ENCODE data around the gene SRGAP3.

The SRGAP3 gene

DNA sequence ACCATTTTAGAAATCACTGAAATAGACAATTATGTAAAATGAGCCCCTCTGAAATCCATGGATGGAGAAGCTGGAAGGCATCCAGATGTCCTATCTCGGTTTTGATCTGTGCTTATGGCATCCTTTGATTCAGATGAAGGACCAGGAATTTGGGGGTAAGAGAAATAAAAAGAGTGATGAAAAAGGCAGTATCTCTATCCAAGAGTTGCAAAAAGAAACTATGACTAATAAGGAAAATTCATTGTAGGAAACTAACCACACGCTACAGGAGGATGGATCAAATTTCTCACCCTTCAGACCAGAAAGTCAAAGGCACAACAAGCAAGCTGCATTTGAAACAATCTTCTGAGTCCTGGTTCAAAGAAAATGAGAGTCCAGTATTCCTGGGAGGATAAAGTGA, 34.8 kb downstream of the SRGAP3 start:
- TF ChIP-seq, protein P1, sequence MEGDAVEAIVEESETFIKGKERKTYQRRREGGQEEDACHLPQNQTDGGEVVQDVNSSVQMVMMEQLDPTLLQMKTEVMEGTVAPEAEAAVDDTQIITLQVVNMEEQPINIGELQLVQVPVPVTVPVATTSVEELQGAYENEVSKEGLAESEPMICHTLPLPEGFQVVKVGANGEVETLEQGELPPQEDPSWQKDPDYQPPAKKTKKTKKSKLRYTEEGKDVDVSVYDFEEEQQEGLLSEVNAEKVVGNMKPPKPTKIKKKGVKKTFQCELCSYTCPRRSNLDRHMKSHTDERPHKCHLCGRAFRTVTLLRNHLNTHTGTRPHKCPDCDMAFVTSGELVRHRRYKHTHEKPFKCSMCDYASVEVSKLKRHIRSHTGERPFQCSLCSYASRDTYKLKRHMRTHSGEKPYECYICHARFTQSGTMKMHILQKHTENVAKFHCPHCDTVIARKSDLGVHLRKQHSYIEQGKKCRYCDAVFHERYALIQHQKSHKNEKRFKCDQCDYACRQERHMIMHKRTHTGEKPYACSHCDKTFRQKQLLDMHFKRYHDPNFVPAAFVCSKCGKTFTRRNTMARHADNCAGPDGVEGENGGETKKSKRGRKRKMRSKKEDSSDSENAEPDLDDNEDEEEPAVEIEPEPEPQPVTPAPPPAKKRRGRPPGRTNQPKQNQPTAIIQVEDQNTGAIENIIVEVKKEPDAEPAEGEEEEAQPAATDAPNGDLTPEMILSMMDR (IDR thresholded peaks at IDR 0.05; ENCODE audit: borderline replicate concordance, control extremely low read depth, extremely low read depth, insufficient read depth, missing control alignments), result no peak
- DNase-seq (ENCODE audit: low spot score), result no peak
- in situ Hi-C loops (cut with MboI; ENCODE audit: low sequenced_read_pairs, unreplicated experiment), result no loop called here

DNA sequence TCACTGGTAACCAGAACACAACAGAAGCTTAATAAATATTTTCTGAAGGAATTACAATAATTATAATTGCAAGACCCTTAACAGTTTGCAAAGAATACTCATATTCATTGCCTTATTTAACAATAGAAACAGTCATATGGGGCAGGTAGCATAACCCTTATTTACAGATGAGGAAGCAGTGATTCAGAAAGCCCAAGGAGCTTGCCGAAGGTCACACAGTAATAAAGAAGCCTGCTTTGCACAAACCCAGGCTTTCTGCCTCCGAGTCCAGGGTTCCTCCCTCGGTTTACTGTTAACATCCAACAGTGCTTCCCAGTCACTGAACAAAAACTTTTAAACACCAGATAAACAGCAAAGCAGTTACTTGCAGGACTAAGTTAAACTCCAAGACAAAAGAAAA, 35.3 kb downstream of the SRGAP3 start:
- in situ Hi-C loops (cut with MboI; ENCODE audit: low sequenced_read_pairs, unreplicated experiment), result no loop called here
- TF ChIP-seq, protein P1 (IDR thresholded peaks at IDR 0.05; ENCODE audit: borderline replicate concordance, control extremely low read depth, extremely low read depth, insufficient read depth, missing control alignments), result no peak

DNA sequence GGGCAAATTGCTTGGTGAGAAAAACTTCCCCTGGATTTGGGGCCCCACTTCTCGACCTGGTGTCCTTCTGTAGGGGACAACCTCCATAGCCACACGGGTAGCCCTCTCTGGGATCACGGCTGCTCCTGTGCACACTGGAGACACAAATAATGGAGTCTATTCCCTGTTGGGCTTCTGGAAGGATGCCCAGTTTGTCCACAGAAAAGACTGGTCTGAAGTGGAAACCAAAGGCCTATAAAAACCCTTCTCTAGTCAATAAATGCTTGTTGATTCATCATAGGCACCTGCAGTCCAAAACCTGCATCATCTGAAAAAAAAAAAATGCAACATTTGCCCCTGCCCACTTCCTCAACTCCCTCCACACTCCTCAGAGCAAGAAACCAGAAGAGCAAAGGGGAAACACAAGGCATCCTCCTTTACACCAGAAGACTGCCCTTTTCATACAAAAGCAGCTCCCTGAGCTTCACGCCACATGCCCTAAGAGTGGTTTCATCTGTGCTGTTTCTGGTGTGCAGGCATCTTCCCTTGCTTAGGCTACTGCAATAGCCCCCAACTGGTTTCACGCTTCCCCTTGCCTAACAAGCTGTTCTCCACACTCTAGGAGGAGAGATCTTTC, 36.3 kb downstream of the SRGAP3 start:
- in situ Hi-C loops (cut with MboI; ENCODE audit: low sequenced_read_pairs, unreplicated experiment), result no loop called here

More for the DNA sequence above, 35.3 kb downstream of the SRGAP3 start:
- DNase-seq (ENCODE audit: low spot score), result no peak

DNA sequence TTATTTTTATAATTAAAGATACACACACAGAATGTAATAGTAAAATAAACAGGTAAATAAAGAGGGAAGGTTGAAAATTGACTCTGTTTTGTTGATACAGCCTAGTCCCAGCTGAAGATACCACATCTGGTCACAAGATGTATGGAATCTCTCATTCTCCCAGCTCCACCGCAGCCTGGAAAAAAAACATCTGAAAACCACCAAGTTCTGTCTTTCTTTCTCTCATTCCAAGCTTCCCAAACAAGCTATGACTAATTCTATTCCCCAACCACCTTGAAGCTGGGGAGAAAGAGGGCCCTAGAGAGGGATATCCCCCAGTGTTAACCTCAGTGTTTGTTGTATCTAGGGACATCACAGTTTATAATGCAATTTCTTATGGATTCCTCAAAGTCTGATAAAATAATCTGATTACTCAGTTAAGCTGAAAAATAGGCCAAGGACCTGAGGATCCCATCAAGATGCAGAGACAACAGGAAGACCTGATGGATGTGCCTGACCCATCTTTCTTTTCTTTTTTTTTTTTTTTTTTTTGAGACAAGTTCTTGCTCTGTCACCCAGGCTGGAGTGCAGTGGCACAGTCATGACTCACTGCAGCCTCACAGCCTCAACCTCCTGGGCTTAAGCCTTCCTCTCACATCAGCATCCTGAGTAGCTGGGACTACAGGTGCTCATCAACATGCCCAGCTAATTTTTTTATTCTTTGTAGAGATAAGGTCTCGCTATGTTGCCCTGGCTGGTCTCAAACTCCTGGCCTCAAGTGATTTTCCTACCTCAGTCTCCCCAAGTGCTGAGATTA, 38.1 kb downstream of the SRGAP3 start:
- TF ChIP-seq, protein P1 (IDR thresholded peaks at IDR 0.05; ENCODE audit: borderline replicate concordance, control extremely low read depth, extremely low read depth, insufficient read depth, missing control alignments), result no peak
- in situ Hi-C loops (cut with MboI; ENCODE audit: low sequenced_read_pairs, unreplicated experiment), result no loop called here
- no peak for DNase-seq (ENCODE audit: low spot score)

More for the DNA sequence above, 36.3 kb downstream of the SRGAP3 start:
- TF ChIP-seq, protein P1 (IDR thresholded peaks at IDR 0.05; ENCODE audit: borderline replicate concordance, control extremely low read depth, extremely low read depth, insufficient read depth, missing control alignments), result no peak
- DNase-seq (ENCODE audit: low spot score), result no peak

DNA sequence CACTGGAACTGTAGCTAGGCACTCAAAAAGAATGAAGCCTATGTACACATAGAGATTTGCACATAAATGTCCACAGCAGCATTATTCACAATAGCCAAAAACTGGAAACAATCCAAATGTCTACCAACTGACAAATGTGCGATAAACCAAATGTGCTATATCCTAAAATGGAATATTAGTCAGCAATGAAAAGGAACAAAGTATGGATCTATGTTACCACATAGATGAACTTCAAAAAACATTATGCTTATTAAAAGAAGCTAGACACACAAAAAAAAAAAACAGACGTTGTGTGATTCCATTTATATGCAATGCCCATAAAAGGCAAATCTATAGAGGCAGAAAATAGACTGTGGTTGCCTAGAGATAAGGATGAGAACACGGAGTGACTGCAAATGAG, 39.7 kb downstream of the SRGAP3 start:
- in situ Hi-C loops (cut with MboI; ENCODE audit: low sequenced_read_pairs, unreplicated experiment), result no loop called here
- TF ChIP-seq, protein P1 (IDR thresholded peaks at IDR 0.05; ENCODE audit: borderline replicate concordance, control extremely low read depth, extremely low read depth, insufficient read depth, missing control alignments), result no peak
- no peak for DNase-seq (ENCODE audit: low spot score)

GRCh38 chr3:9208605-9209152, 40.8 kb downstream of the SRGAP3 start:
- in situ Hi-C loops (cut with MboI; ENCODE audit: low sequenced_read_pairs, unreplicated experiment), result no loop called here
- no peak for DNase-seq (ENCODE audit: low spot score)
- TF ChIP-seq, protein P1 (IDR thresholded peaks at IDR 0.05; ENCODE audit: borderline replicate concordance, control extremely low read depth, extremely low read depth, insufficient read depth, missing control alignments), result no peak

Measured in GM13976 (cell line).